ENCODE data around the gene BIN1.
A peak's percentile ranks its signal among the peaks of the same experiment; 100 is the strongest.
"Not testable (repeated sequence)": the region's sequence is repeated elsewhere in the genome, so short reads cannot be mapped to it uniquely, and the experiment has no call there.

BIN1 gene

DNA sequence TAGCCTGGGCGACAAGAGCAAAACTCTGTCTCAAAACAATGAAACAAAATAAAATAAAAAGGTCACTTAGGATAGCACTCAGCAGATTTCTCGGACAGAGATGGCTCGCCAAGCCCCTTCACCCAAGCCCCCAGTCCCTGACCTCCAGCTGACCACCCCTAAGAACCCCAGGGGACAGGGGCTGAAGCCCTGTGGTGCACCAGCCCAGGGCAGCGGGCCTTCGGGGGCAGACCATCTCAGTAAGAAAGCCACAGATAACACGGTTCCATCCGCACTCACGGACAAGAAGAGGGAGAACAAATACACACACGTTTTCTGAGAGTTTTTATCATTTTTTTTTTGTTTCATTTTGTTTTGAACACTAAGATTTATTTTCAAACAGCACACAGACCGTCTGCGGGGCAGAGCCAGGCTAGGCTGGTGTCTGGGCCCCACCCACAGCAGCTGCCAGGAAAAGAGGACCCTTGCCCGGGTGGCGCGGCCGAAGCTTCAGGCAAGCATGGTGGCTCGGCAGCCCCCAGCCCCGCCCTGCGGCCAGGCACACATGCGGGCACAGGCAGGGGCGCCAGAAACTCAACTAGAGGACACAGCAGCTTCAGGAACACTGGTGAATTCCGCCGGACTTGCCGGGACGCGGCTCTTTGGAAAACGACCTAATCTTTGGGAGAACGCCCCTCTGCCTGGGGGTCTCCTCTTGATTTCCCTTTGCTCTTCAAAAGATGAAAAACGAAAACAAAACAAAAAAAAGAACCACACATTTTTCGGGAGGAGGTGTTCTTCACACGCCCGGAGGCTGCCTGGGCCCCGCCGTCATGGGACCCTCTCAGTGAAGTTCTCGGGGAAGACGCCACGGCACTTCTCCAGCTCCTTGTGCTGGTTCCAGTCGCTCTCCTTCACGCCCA is 59.0 kb downstream of the BIN1 start:
- DNase-seq (ENCODE audit: low read depth in 2 of 2): no peak

DNA sequence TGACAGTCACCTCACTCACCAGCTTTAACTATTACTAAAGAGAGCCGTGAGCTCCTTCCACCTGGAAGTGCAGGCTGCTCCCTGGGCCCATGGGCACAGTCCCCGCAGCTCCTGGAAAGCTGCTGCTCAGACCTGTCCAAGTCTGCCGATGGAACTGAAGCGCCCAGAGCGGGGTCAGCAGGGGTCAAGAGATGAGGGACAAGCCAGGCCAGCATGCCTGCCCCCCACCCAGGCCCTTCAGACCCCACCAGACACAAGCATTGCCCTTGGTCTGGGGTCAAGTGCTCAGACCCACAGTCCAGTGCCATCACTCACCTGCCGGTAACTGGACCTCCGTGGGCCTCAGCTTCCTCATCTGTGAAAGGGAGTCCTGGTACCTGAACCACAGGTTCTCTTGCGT is 59.9 kb downstream of the BIN1 start:
- no peak for DNase-seq (ENCODE audit: low read depth in 2 of 2)

DNA sequence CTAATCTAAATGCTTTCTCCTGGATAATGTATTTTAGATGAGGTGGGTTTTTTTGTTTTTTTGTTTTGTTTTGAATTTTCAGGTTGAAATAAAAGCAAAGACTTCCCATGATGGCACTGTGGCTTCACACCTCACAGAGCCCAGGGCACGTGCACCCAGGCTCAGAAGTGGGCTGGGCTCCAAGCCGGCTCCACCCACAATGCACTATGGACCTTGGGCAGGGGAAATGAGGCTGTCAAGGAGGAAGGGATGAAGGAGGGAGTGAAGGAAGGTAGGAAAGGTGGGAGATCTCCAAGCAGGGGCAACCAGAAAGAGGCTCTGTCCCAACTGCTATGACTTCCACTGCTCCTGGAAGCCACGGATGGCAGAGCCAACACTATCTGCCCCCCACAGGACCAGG is 60.4 kb downstream of the BIN1 start:
- no peak for DNase-seq (ENCODE audit: low read depth in 2 of 2)

DNA sequence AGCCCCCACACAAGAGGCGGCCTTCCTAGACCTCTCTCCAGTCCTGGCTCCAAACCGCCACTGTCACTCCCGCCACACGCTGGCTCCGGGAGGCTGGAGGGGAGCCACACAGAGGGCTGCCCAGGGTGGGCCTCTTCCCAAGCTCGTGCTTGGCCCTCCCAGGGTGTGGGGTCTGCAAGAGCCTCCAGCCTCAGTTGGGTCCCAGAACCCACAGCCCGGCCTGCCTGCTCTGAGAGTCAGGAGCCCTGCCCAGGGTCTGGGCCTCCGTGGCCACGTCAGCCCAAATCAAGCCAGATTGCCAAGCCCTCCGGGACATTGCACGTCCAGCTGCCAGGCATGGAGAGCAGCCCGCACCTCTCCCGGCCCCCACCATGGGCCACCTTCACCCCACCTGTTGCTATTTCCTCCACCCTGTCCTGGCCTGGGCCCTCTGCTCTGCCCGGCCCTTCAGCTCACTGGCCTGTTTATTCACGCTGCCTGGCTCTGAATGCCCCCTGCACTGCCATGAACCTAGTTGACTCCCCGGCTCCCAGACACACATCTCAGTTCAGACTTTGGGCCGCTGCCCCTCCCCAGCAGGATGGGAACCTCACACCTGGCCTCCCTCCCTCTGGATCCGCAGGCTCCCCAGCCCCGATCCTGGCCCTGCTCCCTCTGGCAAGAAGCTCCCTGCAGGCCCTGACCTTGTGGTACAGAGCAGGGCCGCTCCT is 61.0 kb downstream of the BIN1 start:
- DNase-seq (ENCODE audit: low read depth in 2 of 2): no peak

DNA sequence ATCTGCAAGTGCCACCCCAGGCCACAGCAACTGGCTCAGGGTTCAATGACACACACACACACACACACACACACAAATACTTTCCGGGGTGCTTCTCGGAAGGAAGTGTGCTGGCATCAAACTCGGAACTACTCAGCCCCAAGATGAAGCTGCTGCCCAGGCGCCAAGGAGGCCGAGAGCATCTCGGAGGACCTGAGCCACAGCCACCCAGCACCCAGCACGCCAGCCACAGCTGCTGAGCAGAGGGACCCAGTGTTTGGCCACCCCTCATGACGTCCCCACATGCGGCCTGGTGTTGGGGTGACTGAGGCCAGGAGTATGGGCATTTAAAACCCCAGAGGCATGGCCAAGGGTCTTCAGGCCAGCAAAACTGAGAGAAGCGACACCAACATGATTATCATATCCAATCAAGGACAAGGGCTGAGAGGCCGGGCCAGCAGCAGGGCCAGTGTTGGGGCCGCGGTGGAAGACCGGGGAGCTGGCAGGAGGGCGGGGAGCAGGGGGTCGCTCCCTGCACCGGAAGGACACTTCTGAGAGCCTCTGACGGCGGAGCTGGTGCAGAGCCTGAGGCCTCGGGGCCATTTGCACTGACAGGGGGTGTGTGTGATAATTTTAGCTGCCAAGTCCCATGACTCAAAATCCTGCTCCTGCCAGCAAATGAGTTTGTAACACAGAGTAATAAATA is 61.8 kb downstream of the BIN1 start:
- DNase-seq (ENCODE audit: low read depth in 2 of 2): no peak

DNA sequence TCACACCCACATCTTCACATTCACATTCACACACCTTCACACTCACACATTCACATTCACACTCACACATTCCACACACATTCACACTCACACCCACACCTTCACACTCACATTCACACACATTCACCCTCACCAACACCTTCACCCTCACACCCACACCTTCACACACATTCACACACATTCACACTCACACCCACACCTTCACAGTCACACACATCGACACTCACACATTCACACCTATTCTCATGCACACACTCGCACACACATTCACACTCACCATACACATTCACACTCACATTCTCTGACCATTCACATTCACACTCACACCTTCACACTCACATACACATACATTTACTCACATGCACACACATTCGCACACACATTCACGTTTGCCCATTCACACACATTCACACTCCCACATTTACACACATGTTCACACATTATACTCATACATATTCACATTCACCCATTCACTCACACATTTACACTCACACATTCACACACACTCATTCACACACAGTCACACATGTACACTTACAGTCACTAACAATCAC is 62.7 kb downstream of the BIN1 start:
- DNase-seq (ENCODE audit: low read depth in 2 of 2): no peak

DNA sequence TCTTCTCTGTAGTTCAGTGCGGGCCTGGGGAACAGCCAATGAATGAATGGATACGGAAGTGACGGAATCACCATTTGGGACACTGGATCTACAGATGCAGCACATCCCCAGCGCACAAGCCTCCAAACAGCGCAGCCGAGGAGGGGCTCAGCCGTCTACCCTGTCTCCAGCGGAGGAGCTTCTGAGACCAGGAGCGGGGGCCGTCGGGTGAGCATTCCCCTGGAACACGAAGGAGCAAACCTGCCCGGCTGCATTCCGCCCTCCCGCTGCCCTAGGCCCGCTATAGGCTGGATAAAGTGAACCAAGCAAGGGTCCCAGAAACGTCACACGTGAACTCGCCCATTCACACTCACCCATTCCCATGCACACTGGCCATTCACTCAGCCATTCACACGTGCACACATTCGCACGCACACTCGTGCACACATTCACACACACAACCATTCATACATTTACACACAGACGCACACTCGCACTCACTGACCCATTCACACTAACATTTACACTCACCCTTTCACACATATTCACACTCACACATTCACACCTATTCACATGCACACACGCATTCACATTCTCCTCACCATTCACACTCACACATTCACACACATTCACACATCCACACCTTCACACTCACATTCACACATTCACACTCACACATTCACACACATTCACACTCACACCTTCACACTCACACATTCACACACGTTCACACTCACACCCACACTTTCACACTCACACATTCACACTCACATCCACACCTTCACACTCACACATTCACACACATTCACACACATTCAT is 63.4 kb downstream of the BIN1 start:
- no peak for DNase-seq (ENCODE audit: low read depth in 2 of 2)

DNA sequence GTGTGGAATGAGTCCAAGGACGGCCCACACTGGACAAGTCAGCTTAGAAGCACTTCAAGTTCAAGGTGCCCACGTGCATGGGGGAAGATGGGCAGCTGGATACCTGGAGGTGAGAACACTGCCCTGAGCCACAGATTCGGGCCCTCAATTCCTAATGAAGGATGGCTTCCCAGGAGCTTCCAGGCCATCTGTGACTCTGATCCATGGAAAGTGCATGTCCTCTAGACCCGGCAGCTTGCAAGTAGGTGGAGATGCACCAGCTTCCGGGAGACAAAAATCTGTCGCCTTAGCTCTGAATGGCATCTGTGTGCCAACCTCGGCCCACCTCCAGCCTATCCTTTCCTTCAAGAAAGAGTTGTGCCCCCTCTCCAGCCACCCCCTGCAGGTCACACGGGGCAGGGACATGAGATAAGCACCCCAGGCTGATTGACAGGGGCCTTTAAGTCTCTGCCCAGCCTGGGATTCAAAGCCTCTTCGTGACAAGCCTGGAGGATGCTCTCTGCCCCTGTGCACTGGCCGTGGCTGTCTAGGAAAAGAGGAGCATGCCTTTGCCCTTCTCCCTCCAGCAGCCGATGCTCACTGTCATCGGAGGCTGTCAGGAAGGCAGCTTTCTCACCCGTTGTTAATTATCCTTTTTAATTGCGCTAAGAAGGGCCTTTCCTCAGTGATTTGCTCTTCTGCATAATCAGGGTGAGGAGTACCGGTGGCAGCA is 65.5 kb downstream of the BIN1 start:
- DNase-seq (ENCODE audit: low read depth in 2 of 2): no peak

DNA sequence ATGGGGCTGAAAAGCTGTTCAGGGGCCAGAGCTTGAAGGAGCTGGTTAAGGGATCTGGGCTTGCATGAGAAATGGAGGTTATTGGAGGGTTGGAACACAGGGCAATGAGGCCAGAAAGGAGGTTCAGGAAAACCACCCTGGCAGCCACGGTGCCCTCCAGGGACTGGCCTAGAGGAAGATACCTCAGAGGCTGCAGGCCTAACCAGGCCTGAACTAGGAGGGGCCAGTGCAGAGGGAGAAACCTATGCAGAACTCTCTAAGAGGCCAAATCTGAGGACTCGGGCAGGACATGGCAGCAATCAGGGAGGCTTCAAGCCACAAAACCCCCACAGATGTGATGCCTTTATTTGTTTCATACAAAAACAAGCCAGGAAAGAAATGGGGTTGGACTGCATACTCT is 66.8 kb downstream of the BIN1 start:
- no peak for DNase-seq (ENCODE audit: low read depth in 2 of 2)

DNA sequence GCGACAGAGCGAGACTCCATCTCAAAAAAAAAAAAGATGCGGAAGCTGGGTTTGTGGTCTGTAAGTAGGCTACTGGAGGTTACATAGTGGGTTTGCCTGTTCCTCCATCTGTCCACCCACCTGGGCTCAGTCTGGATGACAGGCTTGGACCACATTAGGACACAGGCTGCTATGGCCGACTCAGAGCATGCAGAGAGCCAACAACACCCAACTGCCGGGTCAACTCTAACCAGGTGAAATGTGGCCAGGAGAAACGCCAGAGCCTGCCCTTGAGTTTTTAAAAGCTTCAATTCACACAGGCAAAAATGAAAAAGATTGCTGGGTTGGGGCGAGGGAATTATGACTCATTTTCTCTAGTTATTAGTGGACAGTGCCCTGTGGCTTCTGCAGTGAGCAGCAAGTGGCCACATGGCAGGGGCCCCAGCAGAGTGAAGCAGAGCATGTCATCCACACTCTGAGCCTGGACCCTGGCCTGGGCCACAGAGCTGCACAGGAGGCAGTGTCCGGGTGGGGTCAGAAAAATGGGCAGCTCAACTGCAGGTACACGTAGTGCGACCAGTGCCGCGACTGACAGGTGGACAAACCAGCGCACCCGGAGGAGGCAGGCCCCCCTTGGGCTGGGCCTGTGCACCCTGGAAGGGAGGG is 67.4 kb downstream of the BIN1 start:
- DNase-seq (ENCODE audit: low read depth in 2 of 2): no peak

DNA sequence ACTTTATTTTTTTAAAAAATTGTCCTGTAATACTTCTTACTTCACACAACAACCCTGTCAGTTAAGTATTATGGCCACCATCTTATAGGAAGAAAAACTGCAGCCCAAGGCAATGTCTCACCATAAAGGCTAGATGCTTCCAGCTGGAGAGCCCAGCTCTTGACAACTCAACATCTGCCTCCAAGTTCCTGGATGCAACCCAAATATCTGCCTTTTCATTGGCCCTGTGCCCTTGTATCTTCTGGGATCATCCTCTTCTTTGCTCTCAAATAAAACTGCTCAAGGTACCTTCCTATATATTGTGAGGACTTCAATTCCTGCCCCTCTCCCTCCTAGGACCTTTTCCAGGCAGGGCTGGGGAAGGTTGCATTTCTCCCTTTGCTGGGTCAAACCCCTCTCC is 69.5 kb downstream of the BIN1 start:
- no peak for DNase-seq (ENCODE audit: low read depth in 2 of 2)

DNA sequence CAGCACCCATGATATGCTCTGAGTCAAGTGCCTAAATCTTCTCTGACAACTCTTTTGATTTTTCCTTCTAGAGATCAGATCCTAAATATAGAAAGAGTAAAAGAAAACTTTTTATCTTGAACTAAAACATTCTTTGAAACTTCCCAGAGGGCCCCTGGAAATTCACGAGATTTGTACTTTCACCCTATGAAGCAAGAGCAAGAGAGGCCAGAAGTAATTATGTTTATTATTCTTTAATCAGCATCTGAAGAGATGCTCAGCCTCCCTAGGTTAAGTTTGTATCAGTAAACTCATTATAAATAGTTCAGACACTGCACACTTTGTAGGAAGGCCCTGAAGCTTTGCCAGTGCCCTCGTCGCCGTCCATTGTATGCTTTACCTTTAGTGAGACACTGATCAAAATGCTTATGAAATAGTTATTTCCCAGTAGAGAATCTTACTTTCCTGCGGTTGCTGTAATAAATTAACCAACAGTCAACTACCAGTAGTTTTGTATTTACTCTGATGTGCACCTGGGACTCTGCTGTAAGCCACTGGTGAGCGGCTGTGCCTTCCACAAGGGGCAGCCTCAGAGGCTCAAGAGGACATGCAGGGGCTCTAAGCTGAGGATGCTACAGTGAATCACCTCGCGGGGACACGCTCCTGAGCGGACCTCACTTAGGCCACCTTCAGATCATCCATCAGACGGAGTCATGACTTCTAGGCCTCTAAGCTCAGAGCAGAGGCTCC is 71.9 kb downstream of the BIN1 start:
- DNase-seq (ENCODE audit: low read depth in 2 of 2): no peak

DNA sequence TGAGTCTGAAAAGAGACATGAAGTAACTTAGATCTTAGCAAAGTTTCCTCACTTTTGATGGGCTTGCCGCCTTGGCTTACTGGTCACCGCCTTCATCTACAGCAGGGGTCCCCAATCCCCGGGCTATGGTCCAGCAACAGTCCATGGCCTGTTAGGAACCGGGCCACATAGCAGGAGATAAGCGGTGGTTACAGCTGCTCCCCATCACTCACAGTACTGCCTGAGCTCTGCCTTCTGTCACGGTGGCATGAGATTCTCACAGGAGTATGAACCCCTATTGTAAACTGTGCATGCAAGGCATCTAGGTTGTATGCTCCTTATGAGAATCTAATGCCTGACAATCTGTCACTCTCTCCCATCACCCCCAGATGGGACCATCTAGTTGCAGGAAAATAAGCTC is 72.9 kb downstream of the BIN1 start:
- no peak for DNase-seq (ENCODE audit: low read depth in 2 of 2)

DNA sequence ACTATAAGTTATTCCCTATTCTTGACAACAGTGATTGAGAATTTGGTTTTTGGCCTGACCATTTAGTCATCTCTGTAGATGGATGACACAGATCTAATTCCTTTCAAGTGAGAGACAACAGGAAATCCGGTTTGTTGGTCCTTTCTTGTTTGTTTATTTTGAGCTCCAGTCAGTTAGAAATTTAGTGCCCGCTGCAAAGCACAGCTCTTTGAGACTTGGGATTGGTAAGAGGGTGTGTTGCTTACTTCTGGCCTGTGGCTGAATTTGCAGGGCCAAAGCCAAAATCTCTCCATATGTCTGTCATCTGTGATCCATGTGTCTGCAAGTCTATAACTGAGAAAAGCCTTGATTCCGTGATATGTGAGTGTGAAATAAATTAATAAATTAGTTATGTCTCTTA is 74.3 kb downstream of the BIN1 start:
- no peak for DNase-seq (ENCODE audit: low read depth in 2 of 2)

DNA sequence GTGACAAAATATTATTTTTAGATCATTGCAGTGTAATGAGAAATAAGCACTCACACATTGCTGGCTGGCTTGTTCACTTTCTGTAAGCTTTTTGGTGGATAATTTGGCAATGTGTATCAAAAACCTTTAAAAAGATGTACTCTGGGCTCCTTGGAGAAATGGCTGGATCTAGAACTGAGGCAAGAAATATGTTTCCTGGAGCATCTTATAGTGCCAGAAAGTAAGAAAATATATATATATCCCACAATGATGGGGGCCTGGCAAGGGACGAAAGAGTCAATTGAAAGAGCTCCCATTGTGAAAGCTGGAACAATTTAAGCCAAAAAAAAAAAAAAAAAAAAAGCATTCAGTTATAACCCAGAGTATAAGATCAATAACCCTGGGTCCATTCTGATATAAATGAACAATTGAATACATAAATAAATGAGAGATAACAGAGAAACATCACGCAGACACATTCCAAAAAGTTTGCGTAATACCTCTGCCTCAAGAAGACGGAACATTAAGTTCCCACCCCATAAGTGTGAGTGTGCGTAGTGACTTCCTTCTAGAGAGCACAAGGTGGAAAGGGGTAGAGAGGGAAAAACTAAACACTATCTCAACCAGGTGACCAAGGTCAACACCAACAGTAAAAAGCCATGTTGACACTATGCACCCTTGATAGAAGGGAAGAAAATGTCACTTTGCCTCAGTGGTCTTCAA is 77.5 kb downstream of the BIN1 start:
- no peak for DNase-seq (ENCODE audit: low read depth in 2 of 2)

DNA sequence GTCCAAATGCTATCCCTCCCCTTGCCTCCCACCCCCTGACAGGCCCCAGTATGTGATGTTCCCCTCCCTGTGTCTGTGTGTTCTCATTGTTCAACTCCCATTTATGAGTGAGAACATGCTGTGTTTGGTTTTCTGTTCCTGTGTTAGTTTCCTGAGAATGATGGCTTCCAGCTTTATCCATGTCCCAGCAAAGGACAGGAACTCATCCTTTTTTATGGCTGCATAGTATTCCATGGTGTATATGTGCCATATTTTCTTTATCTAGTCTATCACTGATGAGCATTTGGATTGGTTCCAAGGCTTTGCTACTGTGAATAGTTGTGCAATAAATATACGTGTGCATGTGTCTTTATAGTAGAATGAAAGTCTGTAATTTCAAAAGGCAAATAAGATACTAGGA is 78.2 kb downstream of the BIN1 start:
- not testable (repeated sequence) for DNase-seq (ENCODE audit: low read depth in 2 of 2)

DNA sequence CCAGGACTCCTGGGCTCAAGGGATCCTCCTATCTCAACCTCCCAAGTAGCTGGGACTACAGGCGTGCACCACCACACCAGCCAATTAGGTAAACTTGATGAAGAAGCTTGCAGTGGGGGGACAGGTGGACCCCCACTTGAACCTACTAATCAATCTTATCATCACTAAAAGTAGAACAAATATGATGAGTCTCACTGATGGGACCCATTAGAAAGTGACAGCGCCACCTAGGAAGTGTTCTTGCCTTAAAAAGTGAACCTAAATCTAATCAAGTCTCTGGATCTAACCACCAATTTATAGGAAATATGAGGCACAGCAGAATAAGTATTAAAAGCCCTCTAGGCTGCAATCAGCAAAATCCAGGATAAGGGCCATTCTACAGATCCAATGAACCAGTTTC is 79.2 kb downstream of the BIN1 start:
- DNase-seq (ENCODE audit: low read depth in 2 of 2): no peak

DNA sequence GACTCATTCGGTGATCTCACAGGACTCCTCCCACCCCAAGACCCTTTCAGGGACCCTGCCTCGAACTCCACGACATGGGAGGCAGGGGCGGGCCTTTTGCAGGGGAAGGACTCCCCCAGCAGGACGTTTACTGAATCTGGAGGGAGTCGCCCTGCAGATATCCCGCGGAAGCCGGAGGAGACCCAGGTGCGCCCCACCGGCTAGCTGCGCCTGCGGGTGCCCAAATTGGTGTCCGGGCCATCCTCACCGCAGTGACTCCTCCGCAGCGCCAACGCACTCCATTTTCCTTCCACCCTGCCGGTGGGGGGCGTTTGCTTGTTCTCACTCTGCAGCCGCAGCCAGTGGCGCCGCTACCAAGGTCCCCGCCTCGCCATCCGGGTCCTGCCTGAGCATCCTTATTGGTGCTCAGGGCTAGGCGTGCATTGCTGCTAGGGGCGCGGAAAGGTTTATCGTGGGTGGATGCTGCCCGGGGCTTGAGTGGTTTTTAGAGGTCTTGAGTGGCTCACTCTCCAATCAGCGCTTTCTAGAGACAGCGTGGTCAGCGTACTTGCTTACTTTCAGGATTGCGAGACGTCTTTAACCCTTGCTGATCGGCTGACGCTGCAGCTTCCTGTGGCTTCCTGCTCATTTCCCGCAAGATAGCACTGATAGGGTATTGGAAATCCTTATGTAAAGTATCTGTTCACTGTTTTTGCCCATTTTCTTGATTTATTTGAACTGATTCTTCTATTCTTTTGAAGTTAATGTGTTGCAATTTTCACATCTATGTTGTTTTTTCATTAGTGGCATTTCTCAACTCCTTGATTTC is 81.4 kb downstream of the BIN1 start:
- peak; percentile 39 to 63 for DNase-seq (ENCODE audit: low read depth in 2 of 2)

Measured in stimulated activated CD4-positive, alpha-beta T cell treated with anti-CD3 and anti-CD28 coated beads, Interleukin-15, amount 100 ng/mL, for 48 hours (primary cell).